DMS114 treated with DMSO at 0.1 percent for 48 hours (cell line): ENCODE data around the gene ETDC.

Experiments
- DNase-seq: peaks from one replicate; lab custom pipeline; 2025; ENCODE audit not compliant: unreplicated experiment; lab: John Stamatoyannopoulos, UW

The ETDC gene

GRCh38 chrX:135345107-135345589 lies 35.9 kb downstream of the ETDC start:
- DNase-seq = no peak

GRCh38 chrX:135346975-135347374 lies 37.7 kb downstream of the ETDC start:
- no peak for DNase-seq

- no peak for DNase-seq
Measured at GRCh38 chrX:135347381-135348016, 38.2 kb downstream of the ETDC start.

GRCh38 chrX:135354288-135354687 lies 45.0 kb downstream of the ETDC start:
- DNase-seq = no peak
